IPS-NIHi7 (cell line): ENCODE data around the gene HSPA9.

Experiments
- DNase-seq: peaks from one replicate; pipeline ENCODE4 v3.0.0; 2012; ENCODE audit warnings: mixed read lengths; ENCODE audit errors: extremely low spot score

Gene HSPA9

DNA sequence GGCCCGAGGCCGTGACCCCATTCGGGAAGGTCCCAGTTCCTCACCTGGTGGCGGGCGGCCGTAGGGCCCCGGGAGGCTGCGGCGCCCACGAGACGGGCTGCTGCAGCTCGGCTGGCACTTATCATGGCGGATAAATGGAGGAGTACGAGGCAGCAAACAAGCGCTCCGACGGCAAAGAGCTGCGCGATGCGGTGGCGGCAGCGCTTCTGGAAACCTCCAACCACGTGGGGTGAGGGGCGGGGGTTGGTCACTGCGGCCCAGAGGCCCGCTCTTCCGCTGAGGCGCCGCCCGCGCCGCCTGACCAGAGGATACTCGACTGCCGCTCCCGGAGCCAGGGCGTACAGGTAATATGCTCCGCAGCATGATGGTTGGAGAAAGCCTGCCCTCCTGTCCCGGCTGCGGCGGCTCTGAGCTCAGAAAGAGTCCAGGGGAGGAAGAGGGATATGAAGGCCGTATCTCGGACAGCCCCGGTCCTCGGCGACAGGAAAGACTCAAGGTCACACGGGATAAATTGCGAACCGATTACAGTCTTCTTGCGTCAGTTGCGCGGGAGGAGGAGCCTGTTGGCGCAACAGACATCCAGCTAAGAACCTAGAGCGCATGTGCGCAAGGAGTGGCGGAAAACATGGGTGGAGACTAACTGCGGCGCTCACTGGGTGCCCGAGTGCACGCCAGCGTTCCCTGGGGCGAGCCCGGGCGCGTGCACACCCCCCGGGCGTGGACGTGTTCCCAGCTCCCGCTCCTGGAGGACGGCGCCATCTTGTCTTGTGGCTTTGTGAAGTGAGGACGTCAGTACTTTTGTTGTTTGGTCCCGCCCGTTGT, at the start of gene HSPA9:
Gene HSPA9 (minus strand): TSS at position 208 of the 822 bp plus-strand sequence. CDS start 83 bp downstream, at position 125.
- DNase-seq, result peak; percentile 97

DNA sequence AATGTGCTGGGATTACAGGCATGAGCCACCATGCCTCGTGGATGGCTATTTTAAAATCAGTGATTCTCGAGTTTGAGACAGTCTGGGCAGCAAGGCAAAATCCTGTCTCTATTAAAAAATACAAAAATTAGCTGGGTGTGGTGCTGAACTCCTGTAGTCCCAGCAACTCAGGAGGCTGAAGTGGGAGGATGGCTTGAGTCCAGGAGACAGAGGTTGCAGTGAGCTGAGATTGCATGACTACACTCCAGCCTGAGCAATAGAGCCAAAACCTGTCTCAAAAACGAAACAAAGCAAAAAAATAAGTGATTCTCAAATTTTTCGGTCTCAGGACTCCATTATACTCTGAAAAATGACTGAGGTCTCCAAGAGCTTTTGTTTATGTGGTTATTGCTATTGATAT, 47.9 kb upstream of the HSPA9 start:
- DNase-seq, result no peak

DNA sequence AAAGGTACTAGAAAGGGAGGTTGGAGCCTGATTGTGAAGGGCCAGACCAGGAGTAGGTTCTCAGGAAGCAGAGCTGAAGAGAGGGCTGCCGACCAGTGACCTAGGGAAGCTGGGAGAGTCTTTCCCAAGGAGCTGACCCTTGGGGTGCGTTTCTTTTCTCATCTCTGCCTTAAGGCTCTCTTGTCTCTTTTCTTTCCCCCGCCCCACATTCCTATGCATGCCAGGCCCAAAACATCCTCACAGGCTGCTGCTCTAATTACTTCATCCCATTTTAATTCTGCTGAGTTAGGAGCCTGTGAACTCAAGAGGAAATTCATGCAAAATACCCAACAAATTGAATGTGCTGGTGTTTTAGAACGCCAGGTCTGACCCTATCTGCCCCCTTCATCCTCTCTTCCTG, 46.9 kb upstream of the HSPA9 start:
- DNase-seq, result no peak

DNA sequence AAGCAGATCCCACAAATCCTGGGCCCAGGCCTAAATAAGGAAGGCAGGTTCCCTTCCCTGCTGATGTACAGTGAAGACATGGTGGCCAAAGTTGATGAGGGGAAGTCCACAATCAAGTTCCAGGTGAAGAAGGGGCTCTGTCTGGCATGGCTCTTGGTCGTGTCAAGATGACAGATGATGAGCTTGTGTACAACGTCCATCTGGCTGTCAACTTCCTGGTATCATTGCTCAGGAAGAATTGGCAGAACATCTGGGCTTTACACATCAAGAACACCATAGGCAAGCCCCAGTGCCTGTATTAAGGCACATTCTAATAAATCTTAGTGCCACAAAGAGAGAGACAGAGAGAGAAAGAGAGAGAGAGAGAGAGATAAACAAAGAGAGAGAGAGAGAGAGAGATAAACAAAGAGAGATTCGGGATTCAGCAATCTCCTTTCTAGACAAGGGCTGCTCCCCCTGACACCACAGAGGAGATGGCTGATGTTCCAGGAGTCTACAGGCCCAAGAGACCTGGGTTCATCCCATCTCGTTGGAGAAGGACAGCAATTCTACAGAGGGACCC, 45.5 kb upstream of the HSPA9 start:
- no peak for DNase-seq

DNA sequence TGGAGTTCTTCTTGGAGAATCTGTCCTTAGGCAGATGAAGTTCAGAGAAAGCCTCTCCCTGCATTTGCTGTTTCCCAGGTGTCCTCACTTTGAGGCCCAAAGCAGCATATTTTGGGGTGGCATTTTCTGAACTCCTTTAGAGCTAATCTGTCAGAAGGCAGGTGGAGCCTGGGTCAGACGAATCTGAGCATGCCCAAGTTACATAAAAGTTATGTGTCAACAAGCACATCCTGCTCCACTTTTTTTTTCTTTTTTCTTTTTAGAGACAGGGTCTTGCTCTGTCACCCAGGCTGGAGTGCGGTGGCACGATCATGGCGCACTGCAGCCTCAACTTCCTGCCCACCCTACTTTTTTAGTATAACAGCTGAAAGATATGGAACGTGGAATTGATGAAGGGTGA, 41.3 kb upstream of the HSPA9 start:
- no peak for DNase-seq

DNA sequence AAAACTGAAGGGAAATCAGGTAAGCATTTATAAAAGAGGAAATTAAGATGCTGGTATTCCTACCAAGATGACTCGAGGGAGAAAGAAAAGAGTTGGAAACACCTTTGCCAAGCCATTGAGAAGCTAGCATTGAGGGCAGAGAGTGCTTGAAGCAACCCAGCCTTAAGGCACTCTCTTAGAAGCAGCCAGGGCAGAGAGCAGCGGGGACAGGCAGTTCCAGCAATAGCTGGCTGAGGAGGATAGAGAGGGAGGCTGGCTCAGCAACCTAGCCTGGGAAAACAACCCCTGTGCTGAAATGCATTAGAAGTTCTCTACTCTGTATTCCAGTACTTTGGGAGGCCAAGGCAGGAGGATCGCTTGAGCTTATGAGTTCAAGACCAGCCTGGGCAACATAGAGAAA, 40.3 kb upstream of the HSPA9 start:
- no peak for DNase-seq

DNA sequence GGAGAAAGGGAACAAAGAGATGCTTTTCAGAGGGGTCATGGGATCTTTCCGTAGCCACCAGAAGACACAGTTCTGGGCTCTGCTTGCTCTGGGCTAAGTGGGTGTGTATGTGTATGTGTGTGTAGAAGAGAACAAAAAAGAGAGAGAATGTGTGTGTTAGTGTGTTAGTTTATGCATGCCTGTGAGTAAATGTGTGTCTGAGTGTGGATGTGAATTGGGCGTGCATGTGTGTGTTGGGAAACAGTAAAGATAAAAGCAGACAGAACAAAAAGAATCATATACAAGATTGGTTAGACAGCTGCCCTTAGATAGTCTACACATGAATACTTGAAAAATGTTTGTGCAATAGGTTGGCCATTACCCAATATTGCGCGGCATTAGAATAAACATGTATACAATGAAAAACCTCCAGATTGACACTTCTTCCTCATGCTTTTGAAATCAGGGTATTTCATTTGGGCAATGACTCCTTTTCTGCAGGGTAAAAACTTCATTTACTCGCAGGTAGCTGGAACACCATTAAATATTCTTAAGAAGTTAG, 36.5 kb upstream of the HSPA9 start:
- no peak for DNase-seq

DNA sequence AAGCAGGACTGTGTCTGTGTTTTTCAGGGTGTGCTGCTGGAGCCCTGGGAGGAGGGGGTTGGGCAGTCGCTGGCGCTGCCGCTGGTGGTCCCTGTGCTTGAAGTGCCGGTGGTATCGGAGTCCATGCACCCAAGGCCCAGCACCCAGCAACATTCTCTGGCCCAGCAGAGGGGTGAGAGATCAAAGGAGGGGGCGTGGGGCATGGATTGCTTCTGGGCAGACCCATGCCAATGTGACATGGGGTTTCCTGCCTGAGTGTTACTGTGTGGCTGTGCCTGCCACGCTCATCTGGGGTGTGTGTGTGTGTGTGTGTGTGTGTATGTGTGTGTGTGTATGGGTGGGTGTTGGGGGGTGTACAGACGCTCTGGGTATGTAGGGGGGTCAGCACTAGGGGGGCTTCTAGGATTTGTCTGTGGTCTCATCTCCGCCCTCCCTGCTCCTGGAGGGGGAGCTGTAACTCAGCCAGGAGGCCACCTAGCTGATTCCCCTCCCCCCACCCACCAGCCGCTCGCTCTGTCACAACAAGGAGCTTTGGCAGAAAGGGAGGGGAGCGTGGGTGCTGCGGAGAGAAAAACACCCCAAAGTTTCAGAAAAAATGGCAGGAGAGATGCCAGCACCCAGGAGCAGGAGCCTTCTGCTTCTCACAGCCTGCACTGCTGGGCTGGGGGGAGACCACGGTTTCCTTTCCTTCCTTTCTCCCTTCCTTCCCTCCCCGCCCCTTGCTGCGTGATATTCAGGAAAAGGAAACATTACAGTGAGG, 35.9 kb upstream of the HSPA9 start:
- peak; percentile 82 for DNase-seq

DNA sequence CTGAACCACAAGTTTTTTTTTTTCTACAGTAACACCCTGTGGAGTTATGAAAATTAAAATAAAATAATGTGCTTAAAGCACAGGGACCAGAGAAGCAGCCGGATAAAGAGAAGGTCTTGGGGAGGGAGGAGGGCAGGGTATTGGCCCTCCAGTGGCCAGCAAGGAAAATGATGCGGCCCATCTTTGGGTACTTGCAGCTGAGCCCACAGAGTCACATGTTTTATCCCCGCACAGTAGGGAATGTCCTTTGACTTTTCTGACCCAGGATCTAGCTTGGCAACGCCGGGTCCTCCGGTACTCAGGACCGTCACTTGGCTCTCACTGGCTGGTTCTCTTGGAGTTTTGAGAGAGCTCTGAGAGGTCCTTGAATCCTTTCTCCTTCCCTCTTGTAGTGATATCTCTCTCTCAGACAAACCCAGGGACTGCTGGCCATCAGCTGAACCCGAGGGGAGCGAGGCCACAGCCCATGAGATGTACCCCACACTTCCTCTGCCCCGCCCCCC, 35.3 kb upstream of the HSPA9 start:
- DNase-seq, result peak; percentile 61

DNA sequence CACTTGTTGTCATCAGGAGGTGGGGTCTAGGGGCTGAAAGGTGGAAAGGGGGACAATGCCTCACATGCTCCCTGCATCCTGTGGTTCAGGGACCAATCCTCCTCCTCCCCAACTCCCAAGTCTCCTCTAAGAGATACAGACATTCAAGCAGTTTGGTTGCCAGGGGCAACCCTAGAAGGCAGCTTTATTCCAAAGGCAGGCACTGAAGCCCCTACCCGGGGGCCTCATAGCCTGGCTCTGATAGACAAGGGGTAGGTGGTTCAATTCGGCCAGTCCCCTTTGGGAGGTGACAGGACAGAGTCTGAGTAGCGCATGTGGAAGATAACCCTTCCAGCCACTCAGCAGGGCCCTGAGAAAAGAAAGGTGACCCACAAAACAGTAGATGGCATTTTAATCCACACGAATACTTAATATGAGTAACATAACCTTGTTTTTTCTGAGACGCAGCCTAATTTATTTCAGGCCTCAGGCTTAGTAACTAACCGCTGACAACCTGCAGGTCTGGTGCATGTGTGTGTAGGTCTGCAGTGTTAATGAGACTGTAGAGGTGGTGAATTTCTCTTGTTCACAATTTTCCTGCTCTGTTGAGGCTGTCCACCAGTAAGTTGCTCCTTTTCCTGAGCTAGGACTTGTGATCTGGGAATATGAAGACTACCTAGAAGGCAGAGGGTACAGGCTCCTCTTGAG, 31.3 kb upstream of the HSPA9 start:
- no peak for DNase-seq

DNA sequence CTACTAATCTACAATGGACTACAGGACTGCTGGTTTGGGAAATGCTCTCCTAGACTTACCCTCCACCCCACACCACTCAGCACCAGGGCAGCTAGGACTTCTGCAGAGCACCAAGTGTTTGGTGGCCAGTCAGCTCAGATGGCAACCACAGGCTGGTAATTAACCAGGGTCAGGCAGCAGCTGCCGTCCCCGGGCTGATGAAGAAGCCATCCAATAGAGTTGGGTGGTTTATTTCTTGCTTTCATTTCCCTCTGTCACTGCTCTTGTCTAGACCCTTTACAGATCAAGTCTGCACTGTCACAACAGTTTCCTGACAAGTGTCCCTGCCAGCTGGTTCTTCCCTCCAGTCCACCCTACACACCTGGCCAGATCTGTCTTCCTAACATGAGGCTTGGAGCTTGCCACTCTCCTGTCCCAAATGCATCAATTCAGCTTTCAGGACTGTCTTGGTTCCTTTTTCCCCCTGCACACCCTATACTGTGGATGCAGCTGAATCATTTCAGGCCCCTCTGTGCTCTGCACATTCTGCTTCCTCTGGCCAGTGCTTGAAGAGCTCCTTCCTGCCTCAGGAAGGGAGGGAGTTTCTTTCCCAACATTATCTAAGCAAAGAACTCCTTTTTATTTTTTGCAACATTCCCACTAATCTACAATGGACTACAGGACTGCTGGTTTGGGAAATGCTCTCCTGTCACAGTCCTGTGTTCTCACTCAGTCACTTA, 30.2 kb upstream of the HSPA9 start:
- no peak for DNase-seq

DNA sequence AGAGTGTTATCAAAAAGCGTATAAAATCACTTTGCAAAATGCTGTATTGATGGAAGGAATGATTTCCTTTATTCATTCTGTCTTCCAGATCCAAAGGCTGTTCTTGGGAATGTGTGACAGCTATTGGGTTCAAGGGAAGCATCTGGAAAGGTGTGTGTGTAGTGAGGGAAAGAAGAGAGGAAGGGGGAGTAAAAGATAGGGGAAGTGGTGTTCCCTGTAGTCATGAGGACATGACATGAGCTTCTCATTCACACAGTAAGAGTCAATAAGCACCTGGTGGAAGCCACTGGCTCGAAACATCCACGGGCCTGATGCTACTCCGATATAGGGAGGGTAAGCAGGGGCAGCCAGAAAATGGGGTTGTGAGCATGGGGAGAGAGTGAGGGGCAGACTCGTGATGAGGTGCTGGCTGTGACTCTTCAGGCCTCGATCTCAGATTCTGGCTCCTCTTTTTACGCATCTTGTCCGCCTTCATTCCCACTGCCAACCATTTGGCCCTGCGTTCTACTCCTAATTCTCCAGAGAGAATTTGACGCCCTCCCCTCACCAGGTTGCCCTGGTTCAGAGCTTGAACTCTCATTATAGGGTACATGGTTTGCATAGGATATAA, 29.1 kb upstream of the HSPA9 start:
- no peak for DNase-seq

DNA sequence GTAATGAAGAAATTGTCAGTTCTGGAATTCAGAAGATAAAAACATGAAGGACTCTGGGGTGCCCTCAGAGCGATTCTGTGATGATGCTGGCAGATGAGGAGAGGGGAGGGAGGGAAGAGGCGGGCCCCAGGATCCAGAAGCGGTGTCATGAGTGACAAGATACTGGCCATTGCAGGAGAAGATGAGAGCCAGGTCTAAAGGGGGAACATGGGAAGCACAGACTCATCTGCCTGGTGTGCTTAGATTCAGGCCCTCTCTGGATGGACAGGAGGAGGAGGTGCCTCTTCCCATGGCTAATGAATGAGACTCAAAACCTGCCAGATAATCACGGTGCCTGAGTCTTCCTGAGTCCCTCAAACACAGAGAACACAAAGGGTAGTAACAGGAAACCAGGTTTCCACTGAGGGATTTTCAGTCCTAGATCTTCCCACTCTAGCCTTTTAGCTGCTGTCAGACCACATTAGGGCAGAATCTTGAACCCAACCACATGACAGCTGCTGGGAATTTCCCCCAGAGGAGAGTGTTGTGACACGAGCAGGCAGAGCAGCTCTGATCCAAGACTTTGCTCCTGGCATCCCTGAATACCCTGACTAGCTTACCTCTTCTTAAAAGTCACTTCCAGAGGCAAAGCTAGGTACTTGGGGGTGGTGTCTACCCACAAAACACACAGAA, 28.2 kb upstream of the HSPA9 start:
- DNase-seq, result no peak

DNA sequence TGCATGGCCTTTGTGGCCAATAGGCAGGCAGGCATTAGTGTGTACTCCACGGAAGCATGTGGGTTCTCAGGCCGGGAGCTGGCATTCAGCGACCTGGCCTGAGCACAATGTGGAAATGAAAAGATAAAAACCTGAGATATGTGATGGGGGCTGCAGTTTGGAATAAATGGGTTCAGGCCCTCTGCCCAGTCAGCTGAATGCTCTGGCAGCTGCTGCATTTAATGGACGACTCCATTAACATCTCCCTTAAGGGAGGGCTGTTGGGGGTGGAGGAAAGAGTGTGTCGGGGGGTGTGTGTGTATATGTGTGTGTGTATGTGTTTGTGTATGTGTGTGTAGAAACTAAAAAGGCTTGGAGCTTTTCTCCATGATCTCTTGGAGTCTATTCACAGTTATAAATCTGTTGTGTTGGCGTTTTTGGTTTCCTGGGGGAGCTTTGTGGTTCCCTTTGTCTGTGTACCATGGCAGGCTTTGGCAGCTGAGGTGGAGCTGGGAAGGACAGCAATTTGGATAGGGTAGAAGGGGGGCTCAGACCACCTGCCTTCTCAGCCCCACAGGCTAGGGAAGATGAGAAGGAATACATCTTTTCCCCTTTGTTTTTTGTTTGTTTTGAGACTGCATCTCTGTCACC, 27.3 kb upstream of the HSPA9 start:
- no peak for DNase-seq

DNA sequence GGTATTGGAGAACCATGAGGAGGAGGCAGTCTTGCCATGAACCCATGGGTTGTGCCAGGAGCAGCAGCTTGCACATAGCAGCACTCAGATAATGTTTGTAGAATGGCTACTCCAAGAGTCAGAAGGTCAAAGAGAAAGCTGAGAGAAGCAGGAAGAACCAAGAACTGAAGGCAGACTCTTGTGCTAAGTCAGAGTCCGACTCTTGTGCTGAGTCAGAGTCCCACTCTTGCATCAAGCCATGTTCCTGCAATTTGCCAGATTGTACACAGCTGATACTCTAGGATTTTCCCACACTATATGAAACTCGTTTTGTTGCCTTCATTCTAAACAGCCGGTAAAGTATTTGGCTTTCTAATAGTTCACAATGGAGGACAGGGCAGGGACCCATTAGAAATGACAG, 26.2 kb upstream of the HSPA9 start:
- no peak for DNase-seq

DNA sequence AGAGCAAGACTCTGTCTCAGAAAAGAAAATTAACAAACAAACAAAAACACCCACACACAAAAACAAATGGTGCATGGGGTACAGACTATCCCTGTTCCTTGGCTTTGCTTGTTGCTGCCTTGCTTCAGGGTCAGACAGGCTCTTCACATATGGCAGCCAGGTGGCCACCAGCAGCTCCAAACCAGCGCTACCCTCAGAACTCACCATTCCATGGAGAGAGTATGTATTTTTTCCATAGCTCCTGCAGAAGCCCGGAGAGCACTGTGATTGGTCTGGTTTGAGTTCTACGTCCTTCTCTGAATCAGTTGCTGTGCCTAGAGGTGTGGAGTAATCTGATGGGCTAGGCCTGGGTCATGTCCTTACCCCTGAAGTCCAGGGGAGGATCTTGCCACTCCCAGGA, 25.2 kb upstream of the HSPA9 start:
- no peak for DNase-seq

DNA sequence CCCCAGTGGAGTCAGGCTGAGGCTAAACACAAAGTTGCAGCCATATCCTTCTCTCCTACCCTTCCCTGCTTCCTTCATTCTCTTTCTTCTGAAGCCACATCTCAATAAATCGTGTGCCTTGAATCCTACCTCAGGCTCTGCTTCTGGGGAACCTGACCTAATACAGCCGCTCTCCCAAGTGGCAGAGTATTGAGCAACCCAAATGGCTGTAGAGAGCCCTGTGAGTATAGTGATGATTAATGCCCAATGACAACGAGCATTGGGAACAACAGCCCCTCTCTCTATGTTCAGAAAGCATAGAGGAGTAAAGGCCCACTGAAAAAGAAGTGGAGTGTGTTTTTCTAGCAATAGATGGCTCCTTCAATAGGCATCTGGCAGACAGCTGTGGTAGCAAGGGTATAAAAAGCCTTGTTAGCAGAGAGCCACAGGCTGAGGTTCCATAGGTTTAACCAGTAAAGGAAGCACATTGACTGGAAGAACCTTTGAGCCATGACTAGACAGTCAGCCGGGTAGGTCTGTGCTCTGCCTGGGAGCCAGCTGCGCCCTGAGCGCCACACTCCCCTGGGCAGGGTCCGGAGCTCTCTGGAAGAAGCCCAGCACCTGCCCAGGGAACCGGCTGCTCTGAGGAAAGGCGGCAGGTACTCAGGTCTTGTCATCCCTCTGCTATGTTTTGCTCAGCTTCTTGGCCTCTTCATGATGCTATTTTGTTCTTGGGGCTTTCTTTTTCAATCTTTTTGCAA, 22.6 kb upstream of the HSPA9 start:
- no peak for DNase-seq

DNA sequence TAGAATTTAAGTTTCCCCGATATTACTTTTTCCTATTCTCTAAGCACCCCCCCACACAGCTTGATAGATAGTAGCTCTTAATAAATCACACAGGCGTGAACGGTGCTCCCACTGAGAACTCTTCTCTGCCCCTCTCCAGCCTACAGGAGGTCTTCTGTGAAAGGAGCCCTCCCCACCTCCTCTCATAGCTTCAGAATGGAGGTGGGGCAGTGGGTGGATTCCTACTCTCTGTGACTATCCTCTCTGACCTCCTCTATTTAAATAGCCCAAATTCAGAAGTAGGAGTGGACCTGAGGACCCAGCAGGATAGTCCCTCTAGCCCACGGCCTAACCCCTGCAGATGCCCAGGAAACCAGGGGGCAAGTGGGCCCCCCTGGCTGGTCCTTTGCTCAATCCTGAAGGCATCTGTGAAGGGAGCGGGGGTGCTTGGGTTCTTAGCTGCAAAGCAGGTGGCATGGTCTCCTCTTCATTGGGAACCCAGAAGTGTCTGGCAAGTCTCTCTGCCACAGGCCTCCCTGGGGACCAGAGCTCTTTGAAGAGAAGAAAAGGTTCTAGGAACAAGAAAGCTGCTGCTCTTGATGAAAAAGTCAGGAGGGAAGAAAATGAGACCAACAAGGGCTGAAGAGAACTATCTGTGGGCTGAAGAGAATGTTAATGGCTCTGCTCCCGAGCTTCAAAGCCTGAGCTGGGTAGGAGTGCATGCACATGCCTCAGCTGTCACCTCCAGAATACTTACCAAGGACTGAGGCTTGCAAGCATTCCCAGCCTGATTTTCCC, 21.1 kb upstream of the HSPA9 start:
- DNase-seq, result no peak
